Activated CD4-positive, CD25-positive, alpha-beta regulatory T cell treated with anti-CD3 and anti-CD28 coated beads, Interleukin-2, amount 50 U/mL, for 24 hours (primary cell): ENCODE results near the gene LMO1.

Experiments
- ATAC-seq, 2 donors: fragments of 150-1000 bp; cut with Tn5 transposase; one replicate each; pipeline ENCODE4 v1.10.0; 2021; ENCODE audit warnings: mild to moderate bottlenecking in 1 of 2, moderate library complexity in 1 of 2

The LMO1 gene

DNA sequence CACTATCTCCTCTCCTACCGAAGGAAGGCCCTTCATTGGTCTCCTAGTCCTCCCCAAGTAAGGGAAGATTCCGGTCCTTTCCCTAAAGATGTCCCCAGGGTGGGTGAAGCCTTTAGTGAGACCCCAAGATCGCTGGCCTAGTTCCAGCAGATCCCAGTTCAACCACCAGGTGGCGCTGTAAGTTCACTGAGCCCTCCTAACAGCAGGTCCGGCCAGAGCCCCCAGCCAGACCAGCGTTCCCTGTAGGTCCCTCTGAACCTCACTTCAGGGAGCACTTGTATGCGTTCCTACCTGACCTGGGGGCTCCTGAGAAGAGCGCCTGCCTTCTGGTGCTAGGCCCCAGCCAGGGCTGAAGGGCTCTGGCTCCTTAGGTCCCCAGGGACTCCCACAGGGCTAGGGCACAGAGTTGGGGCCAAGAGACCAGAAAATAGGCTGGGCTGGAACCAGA lies 38.1 kb downstream of the LMO1 start:
- peak; percentile 23 to 28 for ATAC-seq

DNA sequence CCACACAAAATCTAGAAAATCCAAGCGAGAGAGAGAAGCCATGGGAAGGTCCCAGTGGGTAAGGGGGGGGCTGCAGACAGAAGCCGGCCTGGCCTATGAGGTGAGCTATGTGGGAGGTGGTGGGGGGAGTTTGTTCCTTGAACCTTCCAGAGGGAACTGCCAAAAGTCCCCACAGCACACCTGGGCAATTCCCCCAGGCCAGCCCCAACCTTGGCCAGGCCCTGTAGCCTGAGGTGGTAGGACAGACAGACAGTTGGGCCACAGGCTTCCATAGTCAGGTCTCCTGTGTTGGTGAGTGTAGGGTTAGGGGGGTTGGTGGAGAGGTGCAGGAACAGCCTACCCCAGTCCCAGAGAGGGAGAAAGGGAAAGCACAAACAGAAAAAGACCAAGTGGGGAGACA lies 39.0 kb downstream of the LMO1 start:
- no peak for ATAC-seq

DNA sequence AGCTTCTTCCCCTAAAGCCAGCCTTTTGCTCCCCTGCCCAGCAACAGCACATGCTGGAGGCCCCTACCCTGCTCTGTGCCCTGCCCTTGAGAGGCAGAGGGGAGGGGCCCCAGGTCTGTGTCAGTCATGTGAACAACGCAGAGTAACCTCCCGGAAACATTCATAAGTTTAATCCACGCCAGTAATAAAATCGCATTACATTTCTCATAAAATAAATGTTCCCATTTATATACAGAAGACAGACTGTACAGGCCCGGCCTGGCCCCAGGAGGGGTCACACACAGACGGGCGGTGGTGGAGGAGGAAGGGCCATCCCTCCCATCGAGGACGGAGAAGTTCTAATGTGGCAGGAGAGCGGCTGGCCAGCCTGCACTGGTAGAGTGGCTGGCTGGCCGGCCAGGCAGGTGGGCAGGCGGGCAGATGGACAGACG lies 39.5 kb downstream of the LMO1 start:
- no peak for ATAC-seq

DNA sequence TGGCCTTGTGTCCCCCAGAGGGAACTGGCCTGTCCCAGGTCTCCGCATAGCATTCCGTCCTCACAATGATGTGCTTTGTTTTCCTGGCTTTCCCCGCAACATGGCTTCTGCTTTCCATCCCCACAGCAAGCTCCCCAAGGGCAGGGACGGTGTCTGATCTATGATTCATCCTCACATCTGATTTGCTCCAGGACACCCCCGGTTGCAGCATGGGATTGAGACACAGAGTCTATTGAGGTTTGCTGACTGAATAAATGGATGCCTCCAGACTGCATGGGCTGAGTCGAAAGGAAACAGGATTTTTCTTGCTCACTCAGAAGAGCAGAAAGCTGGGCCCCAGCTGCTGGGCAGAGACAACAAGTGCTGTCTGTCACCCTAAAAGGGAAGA lies 40.2 kb downstream of the LMO1 start:
- no peak for ATAC-seq

DNA sequence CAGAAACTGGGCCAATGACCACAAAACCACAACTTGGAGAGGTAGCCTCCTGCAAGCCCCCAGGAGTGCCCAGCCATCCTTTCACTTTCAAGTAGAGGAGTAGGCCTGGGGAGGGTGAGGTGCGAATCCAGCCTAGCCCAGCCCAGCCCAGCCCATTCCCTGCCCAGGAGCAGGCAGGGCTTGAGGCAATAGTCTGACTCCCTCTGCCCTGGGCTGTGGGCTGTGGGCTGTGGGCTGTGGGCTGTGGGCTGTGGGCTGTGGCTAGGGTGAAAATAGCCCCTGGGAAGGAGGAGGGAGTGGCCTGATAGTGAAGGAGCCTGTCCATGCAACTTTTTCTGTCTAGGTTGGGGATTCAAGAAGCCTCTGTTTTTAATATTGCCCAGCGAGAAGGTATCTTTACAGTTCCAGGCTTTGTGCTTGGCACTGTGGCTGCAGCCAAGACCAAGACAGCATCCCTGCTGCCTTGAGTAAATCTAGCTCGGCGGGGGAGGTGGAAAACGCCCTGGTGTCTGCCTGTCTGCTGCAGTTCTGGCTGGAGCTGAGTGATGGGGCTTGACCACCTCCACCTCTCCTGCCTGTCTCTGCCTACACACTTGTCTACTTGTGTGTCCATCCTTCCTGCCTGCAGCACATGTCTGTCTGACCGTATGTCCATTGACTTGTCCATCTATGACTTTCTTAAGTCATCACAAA lies 40.7 kb downstream of the LMO1 start:
- ATAC-seq, result no peak

DNA sequence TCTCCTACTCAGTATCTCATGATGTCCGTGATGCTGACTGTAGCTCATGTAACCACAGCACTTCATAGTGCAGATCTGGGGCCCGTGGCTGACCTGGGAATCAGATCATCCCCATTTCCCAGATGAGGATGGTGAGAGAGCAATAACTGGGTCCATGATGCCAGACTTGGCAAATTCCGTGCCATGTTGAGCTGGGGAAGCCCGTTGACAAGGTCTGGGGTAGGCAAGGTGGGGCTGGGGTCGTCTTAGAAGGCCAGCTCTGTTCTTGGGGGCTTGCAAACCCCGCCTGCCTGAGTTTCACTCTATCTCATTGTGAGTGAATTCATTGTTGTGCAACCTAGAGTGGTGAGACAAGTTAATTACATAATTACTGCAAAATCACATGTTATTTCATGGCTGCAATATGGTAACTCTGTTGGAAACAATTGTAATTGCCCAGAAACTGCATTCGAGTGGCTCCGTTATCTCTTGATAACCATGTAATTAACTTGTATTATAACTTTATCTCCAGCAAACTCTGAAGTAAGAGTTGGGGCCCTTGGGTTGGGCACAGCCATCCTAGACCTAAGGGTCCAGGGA lies 41.7 kb downstream of the LMO1 start:
- no peak for ATAC-seq

DNA sequence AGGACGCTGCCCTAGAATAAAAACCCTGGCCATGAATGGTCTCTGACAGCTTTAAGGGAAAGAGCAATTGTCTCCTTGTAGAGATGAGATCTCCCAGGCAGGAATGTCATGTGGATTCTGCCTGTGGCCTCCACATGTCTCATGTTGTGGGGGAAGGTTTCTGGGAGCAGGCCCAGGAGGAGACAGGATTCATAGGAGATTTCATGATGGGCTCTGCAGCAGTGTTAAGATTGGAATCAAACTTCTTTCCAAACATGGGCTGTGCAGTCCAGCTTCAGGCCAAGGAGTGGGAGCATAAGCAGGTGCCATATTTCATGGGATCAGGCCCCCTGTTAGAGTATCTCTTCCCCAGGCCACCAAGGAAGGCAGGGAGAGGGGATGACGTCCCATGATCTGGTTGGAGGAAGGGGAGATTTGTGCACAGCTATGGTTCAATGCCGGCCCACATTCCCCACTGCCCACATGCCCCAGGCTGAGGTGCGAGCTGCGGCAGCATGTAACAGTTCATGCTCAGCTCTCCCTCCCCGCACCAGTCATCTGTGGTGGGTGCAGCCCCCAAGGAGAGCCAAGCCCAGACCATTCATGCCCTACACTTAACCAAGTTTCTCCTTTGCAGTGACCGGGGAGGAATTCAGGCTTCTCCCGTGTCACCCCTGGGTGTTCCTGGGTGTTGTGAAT lies 42.5 kb downstream of the LMO1 start:
- ATAC-seq, result no peak

DNA sequence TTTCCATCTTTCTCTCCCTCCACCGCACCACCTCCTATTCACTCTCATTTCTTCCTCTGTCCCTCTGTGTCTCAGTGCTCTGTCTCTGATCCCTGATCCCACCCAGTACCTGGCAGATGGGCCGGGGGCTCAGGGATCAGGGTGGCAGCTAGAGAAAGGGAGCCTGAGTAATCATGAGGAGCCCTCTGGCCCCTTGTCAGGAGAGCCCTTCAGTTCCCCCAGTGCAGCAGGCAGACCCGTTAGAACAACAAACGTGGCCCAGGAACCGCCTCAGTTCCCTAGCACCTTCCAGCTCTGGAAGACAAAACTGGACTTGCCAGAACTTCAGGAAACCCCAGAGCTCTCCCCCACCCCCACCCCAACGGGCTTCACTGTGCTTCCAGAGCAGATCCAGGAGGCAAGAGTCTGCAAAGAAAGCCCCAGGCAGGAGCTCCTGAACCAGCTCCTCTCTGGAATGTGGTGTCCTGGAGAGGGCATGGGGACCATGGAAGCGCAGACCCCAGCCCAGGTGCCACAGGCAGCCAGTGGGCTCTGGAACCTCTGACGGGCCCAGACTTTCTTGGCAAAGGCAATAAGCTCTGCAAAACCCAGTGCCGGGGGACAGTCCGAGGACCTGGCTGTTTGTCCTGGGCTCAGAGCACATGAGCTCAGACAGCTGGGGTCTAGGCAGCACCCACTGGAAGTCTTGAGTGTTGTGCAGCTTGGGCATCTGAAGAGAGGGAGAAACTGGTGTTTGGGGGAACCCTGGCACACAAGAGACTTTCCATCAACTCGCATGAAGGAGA lies 43.2 kb downstream of the LMO1 start:
- ATAC-seq, result no peak

DNA sequence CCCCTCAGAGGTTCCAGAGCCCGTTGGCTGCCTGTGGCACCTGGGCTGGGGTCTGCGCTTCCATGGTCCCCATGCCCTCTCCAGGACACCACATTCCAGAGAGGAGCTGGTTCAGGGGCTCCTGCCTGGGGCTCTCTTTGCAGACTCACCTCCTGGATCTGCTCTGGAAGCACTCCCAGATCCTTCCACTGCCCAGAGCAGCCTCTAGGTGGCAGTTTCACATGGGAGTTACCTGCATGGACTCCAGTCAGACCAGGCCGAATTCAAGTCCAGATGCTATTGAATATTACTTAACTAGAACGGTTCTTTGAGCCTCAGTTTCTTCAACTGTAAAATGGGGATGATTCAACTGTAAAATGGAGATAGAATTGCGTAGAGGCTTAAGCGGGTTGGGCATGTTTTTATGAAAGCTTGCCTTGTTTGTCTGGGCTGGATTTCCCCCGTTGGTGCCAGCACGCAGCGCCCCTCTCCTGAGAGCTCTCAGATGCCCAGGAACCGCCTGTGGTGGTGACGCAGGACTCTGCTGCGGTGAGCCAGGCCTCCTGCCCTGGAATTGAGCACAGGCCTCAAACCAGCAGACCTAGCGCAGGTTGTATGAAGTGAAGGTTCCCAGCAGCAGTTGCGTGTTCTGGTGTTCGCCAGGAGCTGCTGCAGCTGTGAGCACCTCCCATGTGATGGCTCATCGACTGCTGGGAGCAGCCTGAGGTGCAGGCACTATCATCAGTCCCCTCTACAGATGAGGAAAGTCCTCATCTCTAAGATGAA lies 44.2 kb downstream of the LMO1 start:
- ATAC-seq, result no peak

DNA sequence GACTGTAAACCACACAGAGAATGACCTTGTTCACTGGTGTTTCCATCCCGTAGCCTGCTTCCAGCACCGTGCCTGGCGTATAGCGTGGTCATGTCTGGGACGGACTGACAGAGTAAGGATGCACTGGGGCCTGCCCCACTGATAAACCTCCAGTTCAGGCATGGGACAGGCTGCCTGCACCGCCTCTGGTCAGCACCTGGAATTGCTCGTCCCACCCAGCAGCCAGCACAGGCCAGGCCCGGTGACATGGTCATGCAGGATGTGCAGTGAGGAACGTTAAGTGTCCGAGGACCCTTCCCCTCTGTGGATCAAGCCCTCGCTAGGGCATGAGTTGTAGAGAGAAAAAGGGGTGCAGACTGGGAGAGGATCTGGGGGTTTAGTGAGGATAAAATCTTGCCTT lies 44.8 kb downstream of the LMO1 start:
- ATAC-seq, result no peak

DNA sequence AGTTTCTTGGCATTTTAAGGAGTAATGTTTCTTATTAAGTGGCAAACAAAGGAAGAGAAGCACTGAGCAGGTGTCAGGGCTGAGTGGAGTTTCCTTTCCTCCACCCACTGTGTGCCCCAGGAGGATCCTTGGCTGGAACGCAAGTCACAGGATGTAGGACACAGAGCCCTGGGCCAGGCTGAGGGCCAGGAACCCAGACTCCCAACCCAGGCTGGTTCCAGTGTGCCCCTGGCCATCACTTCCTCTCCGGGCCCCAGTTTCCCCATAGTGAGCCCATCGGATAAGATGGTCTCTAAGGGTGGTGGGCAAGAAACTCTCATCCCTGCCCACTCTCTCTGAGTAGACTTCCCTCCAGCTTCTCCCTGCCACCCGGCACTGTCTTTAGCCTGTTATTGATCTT lies 45.3 kb downstream of the LMO1 start:
- ATAC-seq, result no peak

DNA sequence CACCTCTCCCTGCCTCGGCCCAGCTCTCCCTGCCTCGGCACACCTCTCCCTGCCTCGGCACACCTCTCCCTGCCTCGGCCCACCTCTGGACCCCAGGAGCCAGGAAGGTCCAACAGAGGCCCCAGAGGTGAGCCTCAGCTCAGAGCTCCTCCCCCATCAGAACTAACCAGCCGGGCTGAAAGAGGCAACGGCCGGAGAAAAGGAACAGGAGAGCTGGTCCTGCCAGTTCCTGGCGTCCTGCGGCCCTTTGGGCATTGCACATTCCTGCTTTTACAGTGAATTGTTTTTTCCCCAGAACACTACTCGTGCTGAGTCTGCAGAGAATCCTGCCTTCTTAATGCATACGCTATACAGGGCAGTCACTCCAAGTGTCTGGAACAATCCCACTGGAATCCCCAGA lies 45.8 kb downstream of the LMO1 start:
- no peak for ATAC-seq

DNA sequence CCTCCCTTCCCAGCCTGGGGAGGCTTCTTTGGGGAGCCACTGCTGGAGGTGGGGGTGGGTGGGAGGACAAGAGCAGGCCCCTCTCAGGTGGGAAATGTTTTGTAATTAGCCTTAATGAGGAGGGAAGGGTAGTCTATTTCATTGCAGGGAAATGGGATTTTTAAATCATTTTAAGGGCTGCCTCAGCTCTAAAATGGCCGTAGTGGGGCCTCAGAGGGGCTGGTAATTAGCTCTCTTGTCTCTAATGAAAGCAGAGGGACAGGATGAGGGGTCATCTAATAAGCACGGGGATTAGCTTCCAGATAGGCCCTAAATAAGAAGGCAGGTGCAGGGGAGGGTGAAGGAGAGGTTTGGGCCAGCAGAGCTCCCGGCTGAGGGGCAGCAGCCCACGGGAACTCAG lies 46.5 kb downstream of the LMO1 start:
- ATAC-seq, result no peak

DNA sequence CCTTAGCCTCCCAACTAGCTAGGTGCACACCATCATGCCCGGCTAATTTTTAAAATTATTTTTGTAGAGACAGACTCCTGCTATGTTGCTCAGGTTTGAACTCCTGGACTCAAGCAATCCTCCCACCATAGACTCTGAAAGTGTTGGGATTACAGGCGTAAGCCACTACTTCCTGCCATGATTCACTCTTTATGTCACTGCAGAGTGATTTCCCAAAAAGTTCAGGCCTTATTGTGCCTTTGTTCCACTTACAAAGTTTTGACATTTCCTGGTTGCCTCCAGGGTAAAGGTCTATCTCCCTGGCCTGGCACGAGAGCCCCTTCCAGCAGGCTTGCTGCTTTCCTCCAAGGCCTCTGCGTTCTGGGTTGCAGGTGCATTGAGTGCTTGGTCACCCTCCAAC lies 50.3 kb downstream of the LMO1 start:
- no peak for ATAC-seq

DNA sequence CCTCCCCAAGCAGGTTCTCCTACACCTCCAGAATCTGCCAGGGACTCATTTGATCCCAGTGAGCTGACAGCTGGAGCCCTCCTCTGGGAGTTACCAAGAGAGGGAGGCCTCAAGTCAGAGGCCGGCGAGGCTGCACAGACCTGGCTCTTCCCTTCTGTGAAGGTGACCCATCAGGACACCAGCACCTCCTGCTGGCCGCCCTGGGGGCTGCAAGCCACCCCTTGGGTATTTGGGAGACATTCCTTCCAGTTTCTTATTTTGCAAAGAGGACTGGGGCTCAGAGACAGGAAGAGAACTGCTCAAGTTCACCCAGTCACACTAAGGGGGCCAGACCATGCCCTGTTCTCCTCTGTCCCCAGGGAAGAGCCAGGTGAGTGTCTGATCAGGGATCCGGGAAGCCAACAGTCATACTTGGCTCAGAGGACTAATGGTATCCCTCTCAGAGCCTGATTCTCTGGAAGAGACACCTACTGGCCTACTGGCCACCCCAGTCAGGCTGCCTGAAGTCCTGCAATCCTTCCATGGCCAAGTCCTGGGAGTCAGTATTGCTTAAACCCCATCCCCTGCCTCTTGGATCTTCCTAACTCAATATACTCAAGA lies 54.4 kb downstream of the LMO1 start:
- no peak for ATAC-seq

DNA sequence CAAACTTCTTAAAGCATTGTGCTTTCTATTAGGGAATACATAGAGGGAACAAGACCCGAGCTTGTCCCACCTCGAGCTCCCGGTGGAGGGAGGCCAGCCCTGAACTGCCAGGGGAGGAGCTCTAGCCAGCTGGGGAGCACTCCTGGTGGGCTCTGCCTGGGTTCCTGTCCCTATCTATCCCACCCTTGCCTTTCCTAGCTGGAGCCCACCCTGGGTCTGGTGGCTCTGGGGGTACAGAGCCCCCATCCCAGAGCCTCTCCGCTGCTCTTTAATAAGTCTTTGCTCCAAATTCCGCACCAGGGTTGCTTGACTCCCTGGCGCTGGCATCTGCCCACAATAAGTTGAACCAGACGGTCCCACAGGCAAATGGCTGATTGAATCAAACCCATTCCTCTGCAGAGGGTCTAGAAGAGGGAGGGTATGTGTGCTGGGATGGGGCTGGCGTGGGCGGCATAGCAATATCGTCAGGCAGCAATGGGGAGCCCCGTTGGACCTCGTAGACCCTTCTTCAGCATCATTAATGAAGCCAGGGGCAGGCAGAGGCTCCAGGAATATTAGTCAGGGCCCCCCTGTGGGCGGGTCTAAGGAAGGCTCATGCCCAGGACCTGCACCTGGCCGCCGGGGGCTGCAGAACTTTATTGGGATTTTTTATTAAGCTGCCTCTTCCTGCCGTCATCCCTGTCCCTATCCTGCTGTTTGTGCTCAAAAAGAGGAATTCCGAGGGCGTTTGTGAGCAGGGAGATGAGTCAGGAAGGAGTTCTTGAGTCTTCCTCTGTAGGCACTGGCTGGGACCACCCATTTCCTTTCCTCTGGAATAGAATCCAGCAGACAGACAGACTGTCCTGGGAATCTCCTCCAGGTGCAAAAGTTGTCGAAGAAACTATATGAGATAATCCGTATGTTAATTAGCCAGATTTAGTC lies 56.3 kb downstream of the LMO1 start:
- no peak for ATAC-seq

DNA sequence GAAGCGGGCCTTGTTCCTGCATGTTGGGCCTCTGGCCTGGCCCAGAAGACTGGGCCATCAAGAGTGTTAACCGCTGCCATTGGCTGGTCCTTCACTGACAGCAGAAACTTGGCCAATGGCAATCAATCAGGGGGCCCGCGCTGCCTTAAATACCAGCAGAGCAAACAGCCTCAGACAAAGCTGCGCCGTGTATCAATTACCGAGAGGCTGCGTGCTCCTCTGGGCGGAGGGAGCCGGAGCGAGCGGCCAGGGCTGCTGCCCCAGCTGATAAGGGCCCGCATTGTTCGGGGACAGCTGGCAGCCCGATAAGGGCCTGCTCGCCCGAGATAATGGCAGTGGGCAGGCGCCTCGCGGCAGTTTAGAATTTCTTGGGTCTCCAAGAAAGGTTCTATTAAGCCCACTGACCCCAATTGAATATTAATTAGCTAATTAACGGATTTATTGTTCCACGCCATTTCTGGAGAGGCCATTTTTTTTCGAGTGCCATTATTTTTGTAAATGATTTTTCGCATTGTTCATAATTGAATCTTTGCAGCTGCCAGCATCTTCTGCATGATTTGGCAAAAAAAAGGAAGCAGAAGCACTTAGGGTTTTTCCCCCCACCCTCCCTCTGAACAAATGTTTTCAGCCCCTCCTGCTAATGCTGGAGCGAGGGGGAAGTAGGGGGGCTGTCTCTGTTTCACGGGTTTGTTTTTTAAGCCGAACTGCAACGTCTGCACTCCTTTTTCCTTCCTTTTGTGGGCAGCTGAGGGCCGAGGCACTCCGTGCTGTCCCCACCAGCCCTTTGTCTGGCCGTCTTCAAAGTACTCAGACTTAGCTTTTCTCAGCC lies 57.2 kb downstream of the LMO1 start:
- no peak for ATAC-seq

DNA sequence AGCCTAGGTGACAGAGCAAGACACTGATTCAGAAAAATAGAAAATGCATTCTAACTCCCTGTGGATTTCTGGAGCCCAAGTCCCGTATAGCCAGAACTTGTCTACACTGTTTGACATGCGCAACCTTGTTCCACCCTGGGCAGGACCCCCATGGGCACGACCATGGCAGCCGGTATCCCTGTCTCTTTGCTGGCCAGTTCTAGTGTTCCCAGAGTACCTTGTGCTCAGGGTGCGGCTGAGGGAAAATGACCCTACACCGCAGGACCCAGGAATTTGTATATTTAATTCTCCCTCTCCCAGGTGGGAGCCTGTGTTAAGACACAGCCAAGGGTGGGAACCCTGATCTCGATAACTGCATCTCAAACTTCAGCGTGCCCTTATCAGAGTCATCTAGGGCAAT lies 58.1 kb downstream of the LMO1 start:
- ATAC-seq, result no peak

DNA sequence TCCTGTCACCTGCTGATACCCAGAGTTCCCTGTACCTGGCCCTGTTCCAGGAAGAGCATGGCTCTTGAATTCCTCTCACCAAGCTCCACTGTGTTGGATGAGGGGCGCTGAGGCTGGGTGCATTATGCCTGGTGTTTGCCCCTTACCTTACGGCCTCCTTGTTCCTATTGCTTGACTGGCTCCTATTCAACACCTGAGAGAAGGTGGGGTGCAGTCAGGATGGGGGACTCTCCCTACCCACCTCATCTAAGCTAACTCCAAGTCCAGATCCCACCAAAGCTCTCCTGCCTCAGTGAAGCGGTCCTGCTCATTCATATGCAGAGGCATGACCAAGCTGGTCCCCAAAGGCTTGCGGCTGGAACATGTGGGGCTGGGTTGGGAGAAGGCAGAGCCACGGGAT lies 59.1 kb downstream of the LMO1 start:
- ATAC-seq, result no peak

DNA sequence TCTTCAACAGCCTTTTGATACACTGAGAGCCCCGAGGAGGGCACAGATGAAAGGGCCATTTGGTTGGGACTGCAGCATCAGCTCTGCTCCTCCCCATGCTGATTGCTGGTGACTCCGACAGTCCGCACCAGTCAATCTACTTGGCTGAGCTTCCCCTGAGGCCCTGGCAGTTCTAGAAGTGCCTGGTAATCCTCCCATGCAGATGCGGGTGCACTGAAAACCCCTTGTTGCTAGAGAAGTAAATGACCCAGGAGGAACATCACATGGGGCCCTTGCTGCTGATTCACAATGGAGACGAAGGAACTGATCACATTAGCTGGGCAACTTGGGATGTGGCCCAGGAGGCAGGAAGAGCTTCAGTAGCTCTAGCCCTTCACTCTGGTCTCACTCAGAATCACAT lies 59.7 kb downstream of the LMO1 start:
- ATAC-seq, result no peak

DNA sequence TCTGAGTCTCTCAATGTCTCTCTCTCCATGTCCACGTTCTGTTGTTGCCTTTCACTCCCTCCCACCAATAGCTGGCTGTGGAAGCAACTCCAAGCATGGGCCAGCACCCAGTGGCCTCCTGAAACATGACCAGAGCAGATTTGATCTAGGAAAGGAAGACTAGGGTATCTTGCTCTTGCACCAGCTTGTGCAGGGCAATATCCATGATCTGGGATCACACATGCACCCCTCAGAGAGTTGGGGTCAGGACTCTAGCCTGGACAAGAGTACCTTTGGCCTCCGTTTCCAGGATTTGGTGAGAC lies 60.3 kb downstream of the LMO1 start:
- no peak for ATAC-seq
